SJSA1 (cell line): Measurements from ENCODE around the gene MLN. TPM values are rescaled to one million over a fixed set of nuclear protein-coding genes. Genes with fewer than 3 reads are reported as not detected.
"Not testable (repeated sequence)": the region's sequence is repeated elsewhere in the genome, so short reads cannot be mapped to it uniquely, and the experiment has no call there.

Experiments used
- DNase-seq, 2 experiments: peaks; one replicate each; pipeline ENCODE4 v3.0.0-alpha.2; 2015 to 2020; ENCODE audit warnings: low spot score in 2 of 2, low read depth in 1 of 2
- H3K27ac ChIP-seq: fragments of 250-450 bp; sonication (Bioruptor Pico); 2 replicates; pipeline ENCODE4 v1.5.1; 2020; ENCODE audit warnings: mild to moderate bottlenecking, moderate library complexity
- H3K27me3 ChIP-seq: fragments of 250-450 bp; sonication (Bioruptor Pico); replicated peaks from 2 replicates; pipeline ENCODE4 v1.5.1; 2020; ENCODE audit warnings: mild to moderate bottlenecking, moderate library complexity
- H3K36me3 ChIP-seq: fragments of 250-450 bp; sonication (Bioruptor Pico); 2 replicates; pipeline ENCODE4 v1.5.1; 2020; ENCODE audit warnings: mild to moderate bottlenecking
- H3K4me1 ChIP-seq: fragments of 250-450 bp; sonication (Bioruptor Pico); replicated peaks from 2 replicates; pipeline ENCODE4 v1.6.1; 2021; ENCODE audit warnings: mild to moderate bottlenecking
- H3K4me3 ChIP-seq: fragments of 250-450 bp; sonication (Bioruptor Pico); 2 replicates; pipeline ENCODE4 v1.5.1; 2020; ENCODE audit warnings: mild to moderate bottlenecking
- H3K9me3 ChIP-seq: fragments of 250-450 bp; sonication (Bioruptor Pico); replicated peaks from 2 replicates; pipeline ENCODE4 v1.5.1; 2020; ENCODE audit warnings: mild to moderate bottlenecking
- total RNA-seq: library from RNA; depleted of rRNA; stranded (reverse); fragments of >200 nt; shearing (Covaris generic); gene quantifications from 2 replicates; pipeline ENCODE4 v1.2.3, GENCODE V29; 2014

Gene MLN
- total RNA-seq, 1 experiment from 2014 or later, result not detected

- Histone ChIP-seq H3K4me1 (peaks cover 38% of the 10 kb centered on the region), H3K9me3 (no peaks in the 10 kb centered on the region), H3K4me3 (no peak overlapping the region), H3K27ac (peak overlapping the region; percentile 69), H3K27me3 (no peaks in the 10 kb centered on the region), H3K36me3 (no peaks in the 10 kb centered on the region)
- no peak for DNase-seq
Measured at GRCh38 chr6:33841070-33841469, 37.3 kb upstream of the MLN start.

GRCh38 chr6:33840048-33840926 lies 36.5 kb upstream of the MLN start:
- Histone ChIP-seq H3K36me3 (no peaks in the 10 kb centered on the region), H3K4me1 (peaks cover 38% of the 10 kb centered on the region), H3K4me3 (no peak overlapping the region), H3K27ac (peak overlapping the region; percentile 69), H3K9me3 (no peaks in the 10 kb centered on the region), H3K27me3 (no peaks in the 10 kb centered on the region)
- DNase-seq, result peak; percentile 92 to 93

DNA sequence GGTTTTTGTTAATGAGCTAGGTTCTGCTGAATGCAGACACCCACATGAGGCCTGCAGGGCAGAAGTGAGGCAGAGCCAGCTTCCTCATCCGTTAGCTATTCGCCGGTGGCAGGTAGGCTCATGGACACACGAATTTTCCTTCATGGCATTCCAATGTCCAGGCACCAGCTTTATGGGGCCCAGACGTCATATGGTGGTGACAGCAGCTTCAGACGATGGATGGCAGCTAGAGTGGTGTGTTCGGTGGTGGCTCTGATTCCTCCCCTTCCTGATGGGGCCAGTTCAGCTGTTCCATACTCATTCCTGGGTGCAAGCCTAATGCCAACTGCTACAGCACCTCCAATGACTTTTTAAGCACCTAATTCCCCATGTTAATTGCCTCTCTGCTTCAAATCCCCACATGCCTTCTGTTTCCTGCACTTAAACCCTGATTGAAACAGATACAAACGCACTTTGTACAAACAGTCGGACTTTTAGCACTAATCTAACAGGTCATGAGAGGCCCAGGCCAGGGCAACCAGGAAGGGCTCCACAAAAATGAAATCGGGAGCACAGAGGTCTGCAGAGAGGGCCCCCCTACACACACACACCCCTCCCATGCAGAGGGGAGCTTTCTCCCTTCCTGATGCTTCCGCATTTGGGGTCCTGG lies 35.7 kb upstream of the MLN start:
- H3K4me1 ChIP-seq, result peaks cover 38% of the 10 kb centered on the region
- no peak overlapping the region for H3K4me3 ChIP-seq
- H3K27ac ChIP-seq, result peak overlapping the region; percentile 69
- no peaks in the 10 kb centered on the region for H3K9me3 ChIP-seq
- H3K36me3 ChIP-seq, result no peaks in the 10 kb centered on the region
- H3K27me3 ChIP-seq, result no peaks in the 10 kb centered on the region
- no peak for DNase-seq

DNA sequence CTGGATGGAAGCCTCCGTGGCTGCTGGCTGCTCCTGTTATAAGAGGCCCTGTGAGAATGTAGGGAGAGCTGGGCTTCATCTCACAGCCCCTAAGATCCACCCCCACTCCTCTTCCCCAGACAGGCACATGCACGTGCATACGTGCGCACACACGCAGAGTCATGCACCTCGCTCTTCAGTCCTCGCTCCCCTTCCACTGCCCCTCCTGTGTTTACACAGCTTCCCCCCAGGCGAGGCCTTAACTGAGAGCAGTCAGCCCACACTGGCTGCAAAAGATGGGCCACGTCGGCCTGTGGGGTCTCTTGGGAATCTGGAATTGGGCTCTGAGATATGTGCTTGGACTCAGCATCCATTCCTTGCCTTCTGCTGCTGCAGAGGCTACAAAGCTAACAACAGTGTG lies 35.2 kb upstream of the MLN start:
- Histone ChIP-seq H3K36me3 (no peaks in the 10 kb centered on the region), H3K27ac (peak overlapping the region; percentile 69; the same call in 1 of the 2 replicates), H3K4me1 (peaks cover 38% of the 10 kb centered on the region), H3K27me3 (no peaks in the 10 kb centered on the region), H3K9me3 (no peaks in the 10 kb centered on the region), H3K4me3 (no peak overlapping the region)
- no peak for DNase-seq

GRCh38 chr6:33837971-33838665 lies 34.3 kb upstream of the MLN start:
- H3K4me3 ChIP-seq, result no peak overlapping the region
- H3K4me1 ChIP-seq, result peaks cover 38% of the 10 kb centered on the region
- no peaks in the 10 kb centered on the region for H3K27me3 ChIP-seq
- no peaks in the 10 kb centered on the region for H3K9me3 ChIP-seq
- H3K36me3 ChIP-seq, result no peaks in the 10 kb centered on the region
- no peak overlapping the region for H3K27ac ChIP-seq
- peak; percentile 46 to 76 for DNase-seq

DNA sequence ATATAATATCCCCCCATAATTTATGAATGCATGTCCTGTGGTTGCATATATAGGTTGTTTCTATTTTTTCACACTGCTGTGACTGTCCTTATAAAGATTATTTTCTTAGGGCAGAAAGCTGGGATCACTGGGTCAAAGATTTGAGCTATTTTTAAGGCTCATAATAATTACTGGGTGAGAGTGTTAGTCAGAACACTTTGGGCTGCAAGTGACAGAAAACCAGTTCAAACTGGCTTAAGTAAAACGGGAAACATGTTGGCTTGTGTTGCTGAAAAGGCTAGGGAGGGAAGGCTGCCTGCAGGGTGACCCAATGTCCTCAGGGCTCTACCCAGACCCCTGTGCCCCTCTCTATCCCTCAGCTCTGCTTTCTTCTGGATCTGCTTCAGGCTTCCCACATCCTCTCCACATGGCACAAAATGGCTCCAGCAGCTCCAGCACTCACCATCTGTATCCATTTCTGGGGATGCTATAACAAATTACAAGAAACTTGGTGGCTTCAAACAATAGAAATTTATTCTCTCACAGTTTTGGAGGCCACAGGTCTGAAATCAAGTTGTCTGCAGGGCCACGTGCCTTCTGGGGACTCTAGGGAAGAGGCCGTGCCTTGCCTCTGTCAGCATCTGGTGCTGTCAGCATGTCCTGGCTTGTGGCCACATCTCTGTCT lies 33.1 kb upstream of the MLN start:
- H3K4me1 ChIP-seq, result peaks cover 38% of the 10 kb centered on the region
- H3K9me3 ChIP-seq, result no peaks in the 10 kb centered on the region
- no peak for DNase-seq
- H3K27ac ChIP-seq, result no peak overlapping the region
- H3K4me3 ChIP-seq, result no peak overlapping the region
- H3K36me3 ChIP-seq, result no peaks in the 10 kb centered on the region
- no peaks in the 10 kb centered on the region for H3K27me3 ChIP-seq

DNA sequence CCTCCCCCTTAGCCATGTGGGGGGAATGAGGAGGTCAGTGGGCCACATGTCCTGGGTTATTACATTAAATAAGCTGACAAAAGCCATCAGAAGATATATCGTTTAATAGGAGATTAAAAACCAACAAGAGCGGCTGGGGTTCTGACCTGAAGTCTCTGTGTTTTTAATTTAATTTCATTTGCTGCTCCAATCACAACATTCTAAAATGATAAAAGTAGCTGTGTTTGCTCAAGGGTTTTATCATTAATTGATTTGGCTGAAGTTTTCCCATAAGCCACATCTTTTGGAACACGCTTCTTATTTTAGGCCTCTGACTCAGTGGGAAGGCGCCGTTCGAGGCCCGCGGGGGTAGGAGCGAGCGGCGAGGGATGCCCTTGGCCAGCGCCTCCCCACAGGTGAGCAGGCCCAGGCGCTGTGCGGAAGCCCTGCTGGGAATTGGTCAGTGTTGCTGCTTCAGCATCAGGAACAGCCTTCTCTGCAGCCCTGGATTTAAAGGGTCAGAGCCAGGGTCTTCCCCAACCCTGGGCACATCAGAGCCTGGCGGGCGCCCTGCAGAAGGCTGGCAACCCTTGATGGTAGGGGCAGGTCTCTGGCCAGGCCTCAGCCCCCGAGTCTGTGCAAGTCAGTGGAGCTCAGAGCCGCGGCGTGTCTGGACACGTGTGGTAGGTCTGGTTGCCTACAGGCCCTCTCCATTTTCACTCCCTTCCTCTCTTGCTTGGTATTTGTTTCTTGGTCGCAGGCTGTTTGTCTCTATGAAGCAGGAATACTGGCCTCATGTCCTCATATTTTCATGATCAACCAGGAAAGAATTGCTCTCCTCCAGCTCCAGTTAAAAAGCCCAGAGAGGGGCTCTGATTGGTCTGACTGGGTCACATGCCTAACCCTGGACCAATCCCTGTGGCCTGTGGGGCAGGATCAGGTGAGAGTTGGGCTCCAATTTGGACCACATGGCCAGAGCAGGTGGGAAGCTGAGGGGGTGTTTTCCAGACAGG lies 30.9 kb upstream of the MLN start:
- Histone ChIP-seq H3K27ac (no peak overlapping the region), H3K27me3 (no peaks in the 10 kb centered on the region), H3K36me3 (no peaks in the 10 kb centered on the region), H3K9me3 (no peaks in the 10 kb centered on the region), H3K4me3 (no peak overlapping the region), H3K4me1 (peaks cover 20% of the 10 kb centered on the region)
- DNase-seq, result no peak

DNA sequence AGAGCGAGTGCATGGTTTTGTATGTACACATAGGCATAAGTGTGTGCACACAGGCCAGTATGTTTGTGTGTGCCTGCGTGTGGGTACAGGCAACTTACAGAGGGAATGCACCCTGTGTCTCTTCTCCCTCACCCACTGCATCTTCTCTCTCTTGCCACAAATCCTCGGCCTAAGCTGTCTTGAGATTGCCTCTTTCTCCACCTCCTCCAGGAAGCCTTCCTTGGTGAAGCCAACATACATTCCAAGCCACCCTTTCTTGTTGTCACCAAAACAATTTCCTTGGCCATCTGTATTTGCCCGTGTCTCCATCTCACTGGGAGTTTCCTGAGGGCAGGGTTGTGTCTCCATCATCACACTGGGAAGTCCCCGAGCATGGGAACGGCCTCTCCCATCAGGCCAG lies 29.8 kb upstream of the MLN start:
- no peaks in the 10 kb centered on the region for H3K27me3 ChIP-seq
- no peak for DNase-seq

GRCh38 chr6:33832831-33833230 lies 29.0 kb upstream of the MLN start:
- not testable (repeated sequence) for DNase-seq

More for the DNA sequence above, 29.8 kb upstream of the MLN start:
- H3K9me3 ChIP-seq, result no peaks in the 10 kb centered on the region
- H3K36me3 ChIP-seq, result no peaks in the 10 kb centered on the region
- no peak overlapping the region for H3K4me3 ChIP-seq
- peaks cover 9% of the 10 kb centered on the region for H3K4me1 ChIP-seq
- no peak overlapping the region for H3K27ac ChIP-seq

GRCh38 chr6:33831725-33832124 lies 27.9 kb upstream of the MLN start:
- H3K9me3 ChIP-seq, H3K27me3 ChIP-seq, DNase-seq, H3K4me1 ChIP-seq, H3K27ac ChIP-seq, H3K36me3 ChIP-seq, H3K4me3 ChIP-seq: not testable (repeated sequence)

More at GRCh38 chr6:33832831-33833230, 29.0 kb upstream of the MLN start:
- not testable (repeated sequence) for H3K27me3 ChIP-seq, H3K9me3 ChIP-seq, H3K27ac ChIP-seq, H3K4me3 ChIP-seq, H3K4me1 ChIP-seq, H3K36me3 ChIP-seq

- no peaks in the 10 kb centered on the region for H3K36me3 ChIP-seq
- H3K4me3 ChIP-seq, result no peak overlapping the region
- H3K27me3 ChIP-seq, result no peaks in the 10 kb centered on the region
- H3K4me1 ChIP-seq, result peaks cover 7% of the 10 kb centered on the region
- H3K9me3 ChIP-seq, result no peaks in the 10 kb centered on the region
- no peak overlapping the region for H3K27ac ChIP-seq
- DNase-seq, result no peak
Measured at GRCh38 chr6:33830635-33831240, 26.9 kb upstream of the MLN start.
